IPS DF 6.9 (cell line): ENCODE data around the gene RAB7B.

ENCODE experiments used
- DNase-seq: peaks from one replicate; pipeline ENCODE4 v3.0.0-alpha.2; 2013; ENCODE audit warnings: low read depth, low spot score
- H3K27ac ChIP-seq: one replicate; pipeline ENCODE4 v1.5.1; 2013; ENCODE audit warnings: low read length, control low read depth
- H3K27me3 ChIP-seq: 2 replicates; pipeline ENCODE4 v1.6.1; 2013; ENCODE audit warnings: mild to moderate bottlenecking, low read length; ENCODE audit not compliant: control insufficient read depth, insufficient read depth
- H3K36me3 ChIP-seq: 2 replicates; pipeline ENCODE4 v1.6.1; 2013; ENCODE audit warnings: low read length; ENCODE audit not compliant: control insufficient read depth, insufficient read depth
- H3K4me1 ChIP-seq: 2 replicates; pipeline ENCODE4 v1.6.1; 2013; ENCODE audit warnings: low read length; ENCODE audit not compliant: control insufficient read depth, insufficient read depth
- H3K4me3 ChIP-seq: 2 replicates; pipeline ENCODE4 v1.5.1; 2013; ENCODE audit warnings: mild to moderate bottlenecking, low read length
- H3K9me3 ChIP-seq: 2 replicates; pipeline ENCODE4 v1.6.1; 2013; ENCODE audit warnings: low read length, inconsistent platforms; ENCODE audit not compliant: control insufficient read depth, insufficient read depth
- WGBS: extraction: QIAGEN DNeasy Blood & Tissue Kit; methylation state at CpG from one replicate; pipeline ENCODE4 v1.1.7; 2013; ENCODE audit warnings: mixed read lengths, missing lambda C conversion rate; ENCODE audit not compliant: insufficient read length, insufficient coverage; 5-methylcytosine and 5-hydroxymethylcytosine counted together

Gene RAB7B

GRCh38 chr1:205927676-205928075 lies 75.5 kb downstream of the RAB7B start:
- Histone ChIP-seq H3K27ac (no peak overlapping the region), H3K9me3 (no peaks in the 10 kb centered on the region), H3K4me1 (peaks cover 2% of the 10 kb centered on the region), H3K27me3 (no peaks in the 10 kb centered on the region), H3K36me3 (no peaks in the 10 kb centered on the region), H3K4me3 (no peak overlapping the region)
- no peak for DNase-seq
- WGBS, result no CpG with 5 or more reads among the region's 12 CpGs

- Histone ChIP-seq H3K27me3 (no peaks in the 10 kb centered on the region), H3K9me3 (no peaks in the 10 kb centered on the region), H3K4me1 (peaks cover 2% of the 10 kb centered on the region), H3K36me3 (no peaks in the 10 kb centered on the region), H3K27ac (no peak overlapping the region), H3K4me3 (no peak overlapping the region)
- no peak for DNase-seq
- no CpG with 5 or more reads among the region's 6 CpGs for WGBS
Observed at GRCh38 chr1:205927247-205927646, 75.9 kb downstream of the RAB7B start.
